BJ (cell line): ENCODE data around the gene FANCC. TPM values are rescaled to one million over a fixed set of nuclear protein-coding genes. Genes with fewer than 3 reads are reported as not detected.
"Not testable (repeated sequence)": the region's sequence is repeated elsewhere in the genome, so short reads cannot be mapped to it uniquely, and the experiment has no call there.

Source experiments
- CTCF ChIA-PET: fragments of 350-600 bp; formaldehyde crosslinking; extraction: SDS; loops from one replicate; lab custom pipeline; 2021; ENCODE audit warnings: antibody characterized with exemption, inconsistent platforms; lab: Yijun Ruan, JAX
- POLR2A ChIA-PET: fragments of 300-600 bp; sonication (Branson Sonifier 250); formaldehyde crosslinking; extraction: SDS; loops from one replicate; lab custom pipeline; 2021; ENCODE audit warnings: antibody characterized with exemption; lab: Charles Lee
- DNase-seq: peaks from one replicate; pipeline ENCODE4 v3.0.0-alpha.2; 2011; ENCODE audit warnings: low read depth
- H3K27me3 ChIP-seq: 2 replicates; pipeline ENCODE4 v1.6.0; 2011; ENCODE audit warnings: low read length; ENCODE audit not compliant: control insufficient read depth, insufficient read depth
- H3K36me3 ChIP-seq: 2 replicates; pipeline ENCODE4 v1.5.1; 2011; ENCODE audit warnings: low read length; ENCODE audit not compliant: control insufficient read depth, insufficient read depth
- H3K4me3 ChIP-seq: 2 replicates; pipeline ENCODE4 v1.5.1; 2011; ENCODE audit warnings: low read depth, mild to moderate bottlenecking, control low read depth, low read length
- CTCF ChIP-seq: IDR thresholded peaks from 2 replicates; pipeline ENCODE4 v1.5.1; 2011; ENCODE audit warnings: low read depth, mild to moderate bottlenecking, control low read depth, inconsistent platforms, low read length, moderate library complexity; ENCODE audit not compliant: insufficient read depth
- polyA plus RNA-seq: library from polyadenylated mRNA; depleted of rRNA; stranded (reverse); fragments of >200 nt; gene quantifications from 2 replicates; pipeline ENCODE4 v1.2.3, GENCODE V29; 2011

The FANCC gene
- polyA plus RNA-seq, 1 experiment, result 6.1 TPM

- ChIA-PET POLR2A (no interaction called here), CTCF (interaction anchor here (0.6 to 1.5 kb wide), 6 partner anchors 9 to 59 kb away, joined by 3 to 6 read pairs (median 3); no protein-coding TSS in a partner anchor)
- Histone ChIP-seq H3K36me3 (no peaks in the 10 kb centered on the region), H3K4me3 (no peak overlapping the region), H3K27me3 (no peaks in the 10 kb centered on the region)
- no peak for TF ChIP-seq CTCF
- DNase-seq, result no peak
These were observed 112.8 kb downstream of the FANCC start for GRCh38 chr9:95204710-95205109.

- CTCF ChIA-PET, result interaction anchor here (0.6 to 1.5 kb wide), 5 partner anchors 9 to 60 kb away, joined by 3 to 6 read pairs (median 3); no protein-coding TSS in a partner anchor
- POLR2A ChIA-PET, result no interaction called here
These were observed 113.2 kb downstream of the FANCC start for GRCh38 chr9:95204310-95204709.

GRCh38 chr9:95203019-95203418 lies 114.5 kb downstream of the FANCC start:
- POLR2A ChIA-PET, H3K27me3 ChIP-seq, DNase-seq, CTCF ChIA-PET, H3K4me3 ChIP-seq, H3K36me3 ChIP-seq: not testable (repeated sequence)

More at GRCh38 chr9:95204310-95204709, 113.2 kb downstream of the FANCC start:
- Histone ChIP-seq H3K4me3 (no peak overlapping the region), H3K27me3 (no peaks in the 10 kb centered on the region), H3K36me3 (no peaks in the 10 kb centered on the region)
- no peak for TF ChIP-seq CTCF
- no peak for DNase-seq

GRCh38 chr9:95202076-95202681 lies 115.3 kb downstream of the FANCC start:
- POLR2A ChIA-PET, result no interaction called here
- TF ChIP-seq CTCF, result no peak
- no peak for DNase-seq
- Histone ChIP-seq H3K4me3 (no peak overlapping the region), H3K36me3 (no peaks in the 10 kb centered on the region), H3K27me3 (no peaks in the 10 kb centered on the region)
- CTCF ChIA-PET, result interaction anchor here (2.4 kb wide), 1 partner anchor 34 kb away, joined by 9 read pairs; no protein-coding TSS in a partner anchor

GRCh38 chr9:95201206-95201605 lies 116.3 kb downstream of the FANCC start:
- TF ChIP-seq CTCF, result no peak
- Histone ChIP-seq H3K27me3 (no peaks in the 10 kb centered on the region), H3K36me3 (no peaks in the 10 kb centered on the region), H3K4me3 (no peak overlapping the region)
- ChIA-PET POLR2A (no interaction called here), CTCF (interaction anchor here (0.7 to 2.4 kb wide), 2 partner anchors 33 to 70 kb away, joined by 3 to 9 read pairs; no protein-coding TSS in a partner anchor)
- no peak for DNase-seq
